HG03095 (cell line): ENCODE data around the gene SLC2A5.

ENCODE experiments used
- ATAC-seq: cut with Tn5 transposase; IDR thresholded peaks from one replicate; pipeline ENCODE4 v1.9.1; 2021; ENCODE audit warnings: moderate library complexity; ENCODE audit not compliant: unreplicated experiment

SLC2A5 gene

DNA sequence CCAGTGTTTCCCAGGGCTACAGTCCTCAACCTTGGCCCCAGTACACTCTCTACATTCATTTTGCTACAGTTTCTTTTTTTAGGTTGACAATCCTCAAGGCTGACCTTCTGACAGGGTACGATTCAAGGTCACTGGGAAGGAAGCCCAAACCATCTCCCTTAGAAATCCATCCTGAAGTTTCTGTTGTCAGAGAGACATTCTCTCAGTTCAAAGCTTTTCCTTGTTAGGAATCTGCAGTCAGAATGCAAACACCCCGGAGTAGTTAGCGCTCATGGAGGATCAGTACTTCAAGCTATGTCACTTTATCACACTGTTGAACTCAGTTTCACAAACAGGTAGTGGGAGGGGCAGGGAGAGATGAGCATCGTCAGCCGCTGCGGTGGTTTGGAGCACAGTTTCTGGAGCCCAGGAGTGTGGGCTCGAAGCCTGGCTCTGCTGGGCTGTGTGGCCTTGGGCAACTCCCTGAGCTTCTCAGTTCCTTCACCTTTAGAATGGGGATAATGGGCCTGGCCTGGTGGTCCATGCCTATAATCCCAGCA, 4.2 kb downstream of the SLC2A5 start:
- no peak for ATAC-seq

DNA sequence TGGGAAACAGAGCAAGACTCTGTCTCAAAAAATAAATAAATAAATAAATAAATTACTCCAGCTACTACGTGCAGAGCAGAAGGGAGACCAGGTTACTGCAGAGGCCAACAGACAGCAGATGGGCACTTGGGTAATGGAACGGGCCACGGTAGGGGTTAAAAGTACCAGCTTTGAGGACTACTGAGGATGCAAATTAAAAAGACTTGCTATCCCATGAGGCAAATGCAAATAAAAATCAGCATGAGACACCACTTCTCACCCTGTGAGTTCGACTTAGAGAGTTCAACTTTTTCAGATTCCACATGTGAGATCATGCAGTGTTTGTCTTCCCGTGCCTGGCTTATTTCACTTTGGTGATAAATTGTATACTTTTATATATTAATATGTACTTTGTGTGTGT, 6.6 kb downstream of the SLC2A5 start:
- no peak for ATAC-seq

DNA sequence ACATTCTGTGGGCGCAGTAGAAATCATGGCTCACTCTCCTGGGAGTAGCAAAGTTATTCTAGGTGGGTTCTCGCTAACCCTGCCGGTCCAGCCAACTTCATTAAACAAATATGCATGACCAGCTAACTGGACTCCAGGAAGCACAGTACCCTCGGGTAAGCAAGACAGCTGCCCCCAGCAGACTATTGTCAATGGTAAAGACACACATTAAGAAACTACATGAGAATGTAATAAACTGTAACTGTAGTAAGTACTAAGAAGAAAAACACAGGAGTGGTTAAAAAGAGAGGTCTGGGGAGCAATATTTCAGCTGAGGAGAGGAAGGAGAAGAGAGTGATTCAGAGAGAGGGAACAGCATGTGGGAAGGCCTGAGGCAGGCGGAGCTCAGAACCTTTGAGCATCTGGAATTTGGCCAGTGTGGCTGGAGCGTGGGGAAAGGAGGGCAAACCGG, 7.4 kb downstream of the SLC2A5 start:
- no peak for ATAC-seq

DNA sequence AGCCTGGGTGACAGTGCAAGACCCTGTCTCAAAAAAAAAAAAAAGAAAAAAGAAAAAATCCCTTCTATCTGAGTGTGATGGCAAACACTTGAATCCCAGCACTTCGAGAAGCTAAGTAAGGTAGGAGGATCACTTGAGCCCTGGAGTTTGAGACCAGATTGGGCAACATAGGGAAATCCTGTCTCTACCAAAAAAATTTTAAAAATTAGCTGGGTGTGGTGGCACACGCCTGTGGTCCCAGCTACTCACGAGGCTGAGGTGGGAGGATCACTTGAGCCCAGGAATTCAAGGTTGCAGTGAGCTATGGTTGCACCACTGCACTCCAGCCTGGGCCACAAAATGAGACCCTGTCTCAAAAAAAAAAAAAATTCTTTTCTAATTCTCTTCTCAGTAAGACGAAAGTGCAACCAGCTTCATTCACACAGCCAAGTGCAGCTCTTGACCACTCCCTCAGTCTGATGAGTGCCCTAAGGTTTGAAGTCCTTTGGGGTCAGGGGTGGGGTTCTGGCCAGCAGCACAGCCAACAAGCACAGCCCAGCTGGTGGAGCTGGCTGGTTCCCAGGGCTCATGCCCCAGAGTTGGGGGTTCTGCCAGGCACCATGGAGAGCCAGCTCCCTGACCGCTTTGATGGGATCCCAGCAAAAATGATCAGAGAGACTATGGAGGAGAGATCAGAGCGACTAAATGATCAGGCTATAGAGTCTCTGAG, 8.0 kb downstream of the SLC2A5 start:
- ATAC-seq, result no peak

DNA sequence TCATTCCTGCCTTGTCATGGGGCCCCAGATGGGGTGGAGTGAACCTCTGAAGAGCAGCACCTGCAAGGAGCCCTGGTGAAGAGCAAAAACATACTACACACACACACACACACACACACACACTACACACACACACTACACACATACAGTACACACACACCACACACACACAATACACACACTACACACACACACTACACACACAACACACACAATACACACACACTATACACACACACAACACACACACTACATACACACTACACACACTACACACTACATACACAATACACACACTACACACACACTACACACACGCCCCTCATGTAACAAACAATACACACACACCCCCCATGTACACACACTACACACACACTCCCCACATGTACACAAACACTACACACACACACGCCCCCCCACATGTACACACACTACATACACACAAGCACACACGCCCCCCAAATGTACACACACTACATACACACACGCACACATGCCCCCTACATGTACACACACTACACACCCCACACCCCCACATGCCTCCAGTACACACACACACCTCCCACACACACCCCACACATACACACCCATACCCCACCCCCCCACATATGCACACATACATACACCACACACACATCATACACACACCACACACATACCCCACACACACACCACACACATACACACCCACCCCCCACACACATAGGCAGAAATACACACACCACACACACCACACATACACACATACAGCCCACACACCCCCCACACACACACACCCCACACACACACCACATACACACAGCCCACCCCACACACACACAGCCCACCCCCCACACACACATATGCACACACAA, 9.3 kb downstream of the SLC2A5 start:
- ATAC-seq, result no peak

DNA sequence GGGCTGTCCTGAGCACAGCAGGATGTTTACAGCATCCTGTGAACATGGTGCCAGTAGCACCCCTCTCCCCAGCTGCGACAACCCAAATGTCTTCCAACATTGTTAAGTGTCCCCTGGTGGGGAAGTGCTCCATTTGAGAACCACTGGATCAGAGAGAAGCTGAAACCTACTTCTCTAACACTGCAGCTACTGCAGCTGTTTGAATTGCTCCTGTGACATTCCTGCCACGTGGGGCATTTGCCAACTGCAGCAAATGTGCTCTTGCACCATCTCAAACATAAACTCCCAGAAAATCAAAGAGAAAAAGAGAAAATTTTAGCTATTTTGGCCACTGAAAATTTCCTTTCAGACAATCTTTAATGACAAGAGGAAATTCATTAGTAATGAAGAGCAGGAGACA, 11.0 kb downstream of the SLC2A5 start:
- no peak for ATAC-seq

DNA sequence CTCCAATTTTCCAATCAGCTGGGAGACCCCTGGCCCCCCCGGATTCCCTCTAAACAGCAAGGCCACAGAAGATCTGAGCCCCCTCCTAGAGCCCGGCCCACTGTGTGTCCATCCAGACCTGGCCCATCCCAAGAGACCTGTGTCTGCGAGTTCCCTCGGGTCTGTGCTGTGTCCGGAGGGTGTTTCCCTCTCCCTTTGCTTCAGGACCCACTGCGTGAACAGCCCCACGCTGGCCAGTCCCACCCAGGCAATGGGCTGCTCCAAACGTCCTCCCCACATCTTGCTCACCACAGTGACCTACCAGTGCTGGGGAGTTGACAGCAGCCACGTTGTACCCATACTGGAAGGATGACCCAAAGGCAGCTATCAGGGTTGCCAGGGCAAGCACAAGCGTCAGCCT, 11.6 kb downstream of the SLC2A5 start:
- no peak for ATAC-seq

DNA sequence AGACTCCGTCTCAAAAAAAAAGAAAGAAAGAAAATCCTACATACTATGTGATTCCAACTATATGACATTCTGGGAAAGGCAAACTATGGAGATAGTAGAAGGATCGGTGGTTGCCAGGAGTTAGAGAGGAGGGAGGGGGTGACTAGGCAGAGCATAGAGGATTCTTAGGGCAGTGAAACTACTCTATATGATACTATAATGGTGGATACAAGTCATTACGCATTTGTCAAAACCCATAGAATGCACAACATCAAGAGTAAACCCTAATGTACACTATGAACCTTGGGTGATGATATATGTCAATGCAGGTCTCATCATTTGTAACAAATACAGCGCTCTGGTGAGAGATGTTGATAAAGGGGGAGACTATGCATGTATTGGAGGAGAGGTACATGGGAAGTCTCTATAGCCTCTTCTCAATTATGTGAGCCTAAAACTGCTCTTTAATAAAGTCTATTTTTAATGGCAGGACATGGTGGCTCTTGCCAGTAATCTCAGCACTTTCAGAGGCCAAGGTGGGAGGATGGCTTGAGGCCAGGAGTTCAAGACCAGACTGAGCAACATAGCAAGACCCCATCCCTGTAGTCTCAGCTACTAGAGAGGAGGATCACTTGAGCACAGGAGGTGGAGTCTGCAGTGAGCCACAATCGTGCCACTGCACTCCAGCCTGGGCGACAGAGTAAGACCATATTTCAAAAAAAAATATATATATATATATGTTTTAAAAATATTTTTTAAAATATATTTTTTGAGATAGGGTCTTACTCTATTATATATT, 17.0 kb downstream of the SLC2A5 start:
- no peak for ATAC-seq

DNA sequence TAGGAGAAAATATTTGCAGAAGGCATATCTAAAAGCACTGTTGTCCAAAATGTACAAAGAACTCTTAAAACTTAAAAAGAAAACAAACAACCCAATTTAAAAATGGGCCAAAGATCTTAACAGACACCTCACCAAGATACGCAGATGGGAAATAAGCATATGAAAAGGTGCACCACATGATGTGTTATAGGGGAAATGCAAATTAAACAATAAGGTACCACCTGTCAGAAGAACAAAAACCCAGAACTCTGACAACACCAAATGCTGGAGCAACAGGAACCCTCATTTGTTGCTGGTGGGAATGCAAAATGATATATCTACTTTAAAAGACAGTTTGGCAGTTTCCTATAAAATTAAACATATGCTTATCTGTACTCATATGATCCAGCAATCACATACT, 18.1 kb downstream of the SLC2A5 start:
- no peak for ATAC-seq

DNA sequence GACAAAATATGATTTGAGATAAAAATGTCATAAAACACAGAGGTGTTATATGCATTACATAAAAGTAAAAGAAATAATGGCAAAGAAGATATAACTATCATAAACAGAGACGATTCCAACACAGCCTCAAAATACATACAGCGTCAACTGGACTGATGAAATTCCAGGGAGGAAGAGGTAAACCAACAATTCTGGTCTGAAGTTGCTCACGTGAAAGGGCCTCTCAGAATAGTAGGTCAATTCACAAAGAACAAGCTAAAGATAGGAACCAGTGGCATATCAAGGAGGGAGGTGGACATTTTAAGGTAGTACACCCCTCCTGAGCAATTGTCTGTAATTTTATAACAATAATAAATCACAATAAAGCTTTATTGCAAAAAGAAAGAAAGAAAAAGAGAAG, 18.6 kb downstream of the SLC2A5 start:
- ATAC-seq, result no peak

DNA sequence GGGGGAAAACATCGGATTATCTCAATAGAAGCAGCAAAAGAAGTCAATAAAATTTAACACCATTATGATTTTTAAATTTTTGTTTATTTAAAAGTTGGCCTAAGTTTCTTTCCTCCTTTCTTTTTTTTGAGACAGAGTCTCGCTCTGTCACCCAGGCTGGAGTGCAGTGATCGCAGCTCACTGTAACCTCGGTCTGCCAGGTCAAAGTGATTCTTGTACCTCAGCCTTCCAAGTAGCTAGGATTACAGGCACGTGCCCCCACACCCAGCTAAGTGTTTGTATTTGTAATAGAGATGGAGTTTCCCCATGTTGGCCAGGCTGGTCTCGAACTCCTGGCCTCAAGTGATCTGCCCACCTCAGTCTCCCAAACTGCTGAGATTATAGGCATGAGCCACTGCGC, 20.9 kb downstream of the SLC2A5 start:
- ATAC-seq, result no peak

DNA sequence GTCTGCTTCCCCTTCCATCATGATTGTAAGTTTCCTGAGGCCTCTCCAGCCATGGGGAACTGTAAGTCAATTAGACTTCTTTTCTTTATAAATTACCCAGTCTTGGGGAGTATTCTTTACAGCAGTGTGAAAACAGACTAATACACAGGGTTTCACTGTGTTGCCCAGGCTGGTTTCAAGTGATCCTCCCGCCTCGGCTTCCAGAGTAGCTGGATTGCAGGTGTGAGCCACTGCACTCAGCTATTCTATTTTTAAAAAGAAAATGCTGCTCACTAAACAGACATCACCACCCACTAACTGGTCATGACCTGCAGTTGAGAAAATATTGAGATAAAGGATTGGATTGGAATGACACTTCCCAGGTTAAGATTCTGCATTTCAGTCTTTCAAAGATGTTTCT, 22.4 kb downstream of the SLC2A5 start:
- no peak for ATAC-seq

DNA sequence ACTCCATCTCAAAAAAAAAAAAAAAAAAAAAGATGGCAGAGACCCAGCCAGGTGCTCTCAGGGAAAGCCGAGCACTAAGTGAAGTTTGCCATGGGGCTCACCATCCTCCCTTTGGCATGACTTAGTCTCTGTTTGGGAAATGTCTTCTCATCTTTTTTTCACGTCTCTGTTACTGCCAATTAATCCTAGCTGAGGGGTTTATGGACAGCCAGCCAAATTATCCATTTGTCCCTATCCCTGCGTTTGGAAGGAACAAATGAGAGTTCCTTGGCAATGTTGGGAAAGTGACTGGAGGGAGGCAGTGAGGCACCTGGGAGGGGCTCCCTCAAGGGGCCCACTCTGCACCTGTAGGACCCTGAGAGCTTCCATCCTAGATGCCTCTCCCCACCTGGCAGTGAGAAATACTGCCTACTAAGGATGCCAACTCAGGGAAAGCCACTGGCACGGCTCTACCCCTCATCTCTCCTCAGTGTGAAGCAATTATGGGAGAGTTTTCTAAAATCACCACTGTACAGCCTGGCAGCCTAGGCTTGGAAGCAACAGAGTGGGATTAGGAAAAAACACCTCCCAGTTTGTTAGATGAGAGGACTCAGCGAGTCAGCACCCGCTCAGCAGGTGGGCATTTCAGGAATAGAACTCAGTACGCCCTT, 23.4 kb downstream of the SLC2A5 start:
- ATAC-seq, result no peak

DNA sequence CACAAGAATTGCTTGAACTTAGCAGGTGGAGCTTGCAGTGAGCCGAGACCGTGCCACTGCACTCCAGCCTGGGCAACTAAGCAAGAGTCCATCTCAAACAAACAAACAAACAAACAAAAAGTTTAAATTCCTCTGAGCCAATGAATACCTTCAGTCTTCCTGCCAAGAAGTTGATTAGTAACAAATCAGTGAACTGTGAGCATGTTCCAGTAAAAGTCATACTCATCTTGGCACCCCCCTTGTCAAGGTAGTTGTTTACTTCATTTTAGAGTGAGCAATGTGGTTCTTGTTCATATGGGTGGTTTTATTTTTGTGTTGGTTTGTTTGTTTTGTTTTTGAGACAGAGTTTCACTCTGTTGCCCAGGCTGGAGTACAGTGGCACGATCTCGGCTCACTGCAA, 25.2 kb downstream of the SLC2A5 start:
- no peak for ATAC-seq

DNA sequence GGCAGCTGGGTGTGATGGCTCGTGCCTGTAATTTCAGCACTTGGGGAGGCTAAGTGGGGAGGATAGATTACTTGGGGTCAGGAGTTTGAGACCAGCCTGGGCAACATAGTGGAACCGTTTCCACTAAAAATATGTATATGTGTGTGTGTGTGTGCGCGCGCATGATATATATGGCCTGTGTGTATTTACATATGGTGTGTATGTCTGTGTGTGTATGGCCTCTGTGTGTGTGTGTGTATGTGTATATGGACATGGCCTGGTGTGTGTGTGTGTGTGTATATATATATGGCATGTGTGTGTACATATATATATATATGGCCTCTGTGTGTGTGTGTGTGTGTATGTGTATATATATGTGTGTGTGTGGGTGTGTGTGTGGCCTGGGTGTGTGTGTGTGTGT, 27.2 kb downstream of the SLC2A5 start:
- no peak for ATAC-seq

DNA sequence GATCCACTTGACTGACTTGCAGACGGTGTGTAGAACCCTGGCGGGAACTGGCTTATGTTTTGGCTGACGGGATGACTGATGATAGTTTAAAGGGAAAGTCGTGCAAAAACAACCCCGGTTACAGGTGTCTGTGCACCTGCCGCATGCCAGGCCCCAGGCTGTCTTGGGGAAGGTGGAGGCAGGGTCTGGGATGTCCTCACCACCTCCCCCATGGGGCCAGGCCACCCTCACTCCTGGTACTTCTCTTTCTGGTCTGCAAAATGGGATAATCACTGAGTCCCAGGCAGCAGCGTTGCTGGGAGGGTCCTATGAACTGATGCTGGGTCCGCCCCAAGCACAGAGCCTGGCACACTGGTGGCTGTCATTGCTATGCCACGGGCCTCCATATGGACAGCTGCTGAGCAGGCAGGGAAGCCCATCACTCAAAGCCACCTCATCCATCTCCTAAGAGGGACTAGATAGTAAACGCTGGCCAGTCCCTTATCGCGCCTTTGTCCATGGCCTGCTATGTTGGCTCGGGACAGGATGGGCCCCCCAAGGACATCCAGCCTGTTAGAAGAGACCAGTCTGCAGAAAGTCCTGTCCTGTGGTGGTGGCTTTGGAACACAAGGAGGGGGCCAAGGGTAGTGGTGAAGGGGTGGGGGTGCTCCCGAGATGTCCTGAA, 28.2 kb downstream of the SLC2A5 start:
- ATAC-seq, result no peak

DNA sequence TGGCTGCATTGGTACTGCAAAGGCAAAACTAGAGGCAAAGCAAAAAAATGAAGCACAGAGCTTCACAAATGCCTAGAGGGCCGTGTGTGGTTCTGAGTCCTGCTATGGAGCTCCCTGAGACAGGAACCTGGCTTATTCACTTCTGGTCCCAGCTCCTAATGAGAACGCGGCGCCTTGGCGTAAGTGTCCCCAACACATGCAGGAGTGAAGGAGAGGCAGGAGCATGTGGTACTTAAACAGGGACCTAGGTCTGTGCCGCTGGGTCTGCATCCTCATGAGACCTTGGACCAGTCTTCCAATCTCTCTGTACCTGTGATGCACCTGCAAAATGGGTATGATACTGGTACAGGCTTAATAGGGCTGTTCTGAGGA, 28.8 kb downstream of the SLC2A5 start:
- ATAC-seq, result no peak

DNA sequence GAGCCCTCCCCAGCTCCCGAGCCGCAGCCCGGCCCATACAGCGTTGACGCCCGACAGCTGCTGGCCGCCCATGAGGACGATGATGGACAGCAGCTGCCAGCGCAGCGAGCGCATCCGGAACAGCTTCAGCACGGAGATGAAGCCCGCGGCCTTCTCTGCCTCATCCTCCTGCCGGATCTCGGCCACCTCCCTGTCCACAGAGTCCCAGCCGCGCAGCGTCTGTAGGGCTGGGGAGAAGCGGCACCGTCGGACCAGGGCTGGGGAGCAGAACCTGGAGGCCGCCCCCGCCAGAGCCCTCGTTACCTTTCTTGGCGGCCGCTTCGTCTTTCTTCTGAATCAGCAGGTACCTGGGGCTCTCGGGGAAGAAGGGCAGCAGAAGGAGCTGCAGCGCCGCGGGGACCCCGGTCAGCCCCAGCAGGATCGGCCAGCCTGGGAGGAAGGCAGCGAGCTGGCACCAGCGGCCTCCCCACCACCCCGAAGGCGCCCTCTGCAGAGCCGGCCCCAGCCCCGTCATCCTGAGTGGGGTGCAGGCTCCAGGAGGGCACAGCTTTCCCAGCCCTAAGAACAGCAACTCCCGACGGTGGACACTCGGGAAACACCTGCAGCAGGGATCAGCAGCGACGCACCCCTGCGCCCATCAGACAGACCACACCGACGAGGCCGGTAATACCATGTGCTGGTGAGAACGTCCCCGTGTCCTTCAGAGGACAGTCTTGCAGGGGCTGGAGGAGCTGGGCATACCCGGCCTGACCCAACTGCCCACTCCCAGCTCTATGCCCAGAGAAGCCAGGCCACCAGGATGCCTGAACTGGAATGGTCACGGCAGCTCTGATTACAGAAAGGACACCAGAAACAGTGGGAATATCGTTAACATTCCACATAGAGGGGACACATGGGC, 29.4 kb downstream of the SLC2A5 start:
- ATAC-seq, result no peak
